ENCODE data around the gene TGFA. TPM values are rescaled to one million over a fixed set of nuclear protein-coding genes. Genes with fewer than 3 reads are reported as not detected.
A peak's percentile ranks its signal among the peaks of the same experiment; 100 is the strongest.

The TGFA gene
- total RNA-seq (2014; rRNA removed; shearing (Covaris generic)) (14.8 and 17.3 TPM in 2 replicates), polyA plus RNA-seq (2016; fragmentation: Nextera tagmentation; extraction: Ambion mirVana) (9.2 and 9.7 TPM in 2 replicates)

- Histone ChIP-seq H3K4me3 (peak within 1 kb of the TSS; percentile 75), H4K20me1 (ENCODE audit: insufficient read depth) (no peaks in the 10 kb centered on the region), H3K27ac (no peak within 1 kb of the TSS), H3K27me3 (replicated peaks; ENCODE audit: insufficient read depth) (0 out of 2 replicates have a peak, but pooled peaks cover 9% of the 10 kb centered on the region), H3K9me3 (ENCODE audit: low read depth) (no peaks in the 10 kb centered on the region), H3K36me3 (ENCODE audit: low read depth) (no peaks in the 10 kb centered on the region), H3K9me2 (ENCODE audit: insufficient read depth) (no peaks in the 10 kb centered on the region), H3K9ac (peak within 1 kb of the TSS; percentile 52), H3F3A (ENCODE audit: insufficient read depth) (0 out of 2 replicates have a peak, but pooled peaks cover 7% of the 10 kb centered on the region), H3K79me2 (ENCODE audit: insufficient read depth) (no peaks in the 10 kb centered on the region), H3K4me1 (ENCODE audit: insufficient read depth) (no peaks in the 10 kb centered on the region), H2AFZ (peak within 1 kb of the TSS; percentile 86), H3K4me2 (ENCODE audit: unreplicated experiment) (peak within 1 kb of the TSS; percentile 72)
- in situ Hi-C loops (cut with MboI): no loop called here
- 1% methylated on average over 30 to 64 of the region's 88 CpGs for WGBS, 2 experiments (ENCODE audit: low coverage in 1 of 2, low lambda C conversion rate in 2 of 2, missing lambda C conversion rate in 2 of 2)
- peak; percentile 87 for DNase-seq
- TF ChIP-seq EZH2 (IDR thresholded peaks at IDR 0.05; ENCODE audit: insufficient read depth, poor library complexity, severe bottlenecking) (no peak), EZH2phosphoT487 (IDR thresholded peaks at IDR 0.05; ENCODE audit: insufficient read depth, low read depth) (peak; percentile 42; the same call in 1 of the 2 replicates)
Observed at GRCh38 chr2:70553584-70554337, at the start of gene TGFA. TSS of gene TGFA (minus strand) at chr2:70553826. CDS start at chr2:70553767, 59 bp downstream.

- no peaks in the 10 kb centered on the region for H3K9me2 ChIP-seq (ENCODE audit: insufficient read depth)
- H4K20me1 ChIP-seq (ENCODE audit: insufficient read depth): no peaks in the 10 kb centered on the region
- no peak for TF ChIP-seq EZH2 (IDR thresholded peaks at IDR 0.05; ENCODE audit: insufficient read depth, poor library complexity, severe bottlenecking)
- TF ChIP-seq EZH2phosphoT487 (IDR thresholded peaks at IDR 0.05; ENCODE audit: insufficient read depth, low read depth): no peak
- H3F3A ChIP-seq (ENCODE audit: insufficient read depth): no peaks in the 10 kb centered on the region
- H3K4me1 ChIP-seq (ENCODE audit: insufficient read depth): peaks cover 8% of the 10 kb centered on the region; the same call in 1 of the 2 replicates
- H3K9ac ChIP-seq: no peak overlapping the region
- H3K36me3 ChIP-seq (ENCODE audit: low read depth): no peaks in the 10 kb centered on the region
- H3K27me3 ChIP-seq (replicated peaks; ENCODE audit: insufficient read depth): 0 out of 2 replicates have a peak, but pooled peaks cover 3% of the 10 kb centered on the region
- no peak for DNase-seq
- in situ Hi-C loops (cut with MboI): no loop called here
- no peak overlapping the region for H3K4me3 ChIP-seq
- H2AFZ ChIP-seq: no peak overlapping the region
- peaks cover 1% of the 10 kb centered on the region for H3K9me3 ChIP-seq (ENCODE audit: low read depth)
- H3K79me2 ChIP-seq (ENCODE audit: insufficient read depth): no peaks in the 10 kb centered on the region
- H3K27ac ChIP-seq: no peak overlapping the region
- no peak overlapping the region for H3K4me2 ChIP-seq (ENCODE audit: unreplicated experiment)
Observed at GRCh38 chr2:70603066-70603465, 49.4 kb upstream of the TGFA start.

- H3K4me2 ChIP-seq (ENCODE audit: unreplicated experiment): no peak overlapping the region
- no peak overlapping the region for H2AFZ ChIP-seq
- in situ Hi-C loops (cut with MboI): no loop called here
- no peak overlapping the region for H3K27ac ChIP-seq
- no peaks in the 10 kb centered on the region for H3K79me2 ChIP-seq (ENCODE audit: insufficient read depth)
- peaks cover 3% of the 10 kb centered on the region for H3K9me3 ChIP-seq (ENCODE audit: low read depth)
- H4K20me1 ChIP-seq (ENCODE audit: insufficient read depth): no peaks in the 10 kb centered on the region
- 6 to 7% methylated on average over 1 of the region's 1 CpG for WGBS, 2 experiments (ENCODE audit: low coverage in 1 of 2, low lambda C conversion rate in 2 of 2, missing lambda C conversion rate in 2 of 2)
- DNase-seq: no peak
- H3K27me3 ChIP-seq (replicated peaks; ENCODE audit: insufficient read depth): 0 out of 2 replicates have a peak, but pooled peaks cover 3% of the 10 kb centered on the region
- peaks cover 9% of the 10 kb centered on the region; the same call in 1 of the 2 replicates for H3K4me1 ChIP-seq (ENCODE audit: insufficient read depth)
- H3K36me3 ChIP-seq (ENCODE audit: low read depth): no peaks in the 10 kb centered on the region
- H3F3A ChIP-seq (ENCODE audit: insufficient read depth): no peaks in the 10 kb centered on the region
- H3K9me2 ChIP-seq (ENCODE audit: insufficient read depth): no peaks in the 10 kb centered on the region
- no peak for TF ChIP-seq EZH2phosphoT487 (IDR thresholded peaks at IDR 0.05; ENCODE audit: insufficient read depth, low read depth)
- TF ChIP-seq EZH2 (IDR thresholded peaks at IDR 0.05; ENCODE audit: insufficient read depth, poor library complexity, severe bottlenecking): no peak
- no peak overlapping the region for H3K4me3 ChIP-seq
- no peak overlapping the region for H3K9ac ChIP-seq
Observed at GRCh38 chr2:70598197-70598596, 44.6 kb upstream of the TGFA start.

- Histone ChIP-seq H3K79me2 (ENCODE audit: insufficient read depth) (no peaks in the 10 kb centered on the region), H3K4me3 (no peak overlapping the region), H3K36me3 (ENCODE audit: low read depth) (no peaks in the 10 kb centered on the region), H3K9me3 (ENCODE audit: low read depth) (peaks cover 3% of the 10 kb centered on the region), H3K4me2 (ENCODE audit: unreplicated experiment) (no peak overlapping the region), H4K20me1 (ENCODE audit: insufficient read depth) (no peaks in the 10 kb centered on the region), H3K27me3 (replicated peaks; ENCODE audit: insufficient read depth) (no peaks in the 10 kb centered on the region), H3K9ac (no peak overlapping the region), H2AFZ (peak overlapping the region; percentile 63), H3F3A (ENCODE audit: insufficient read depth) (no peaks in the 10 kb centered on the region), H3K4me1 (ENCODE audit: insufficient read depth) (peaks cover 9% of the 10 kb centered on the region; the same call in 1 of the 2 replicates), H3K9me2 (ENCODE audit: insufficient read depth) (no peaks in the 10 kb centered on the region), H3K27ac (no peak overlapping the region)
- 60 to 63% methylated on average over 7 of the region's 7 CpGs for WGBS, 2 experiments (ENCODE audit: low coverage in 1 of 2, low lambda C conversion rate in 2 of 2, missing lambda C conversion rate in 2 of 2)
- in situ Hi-C loops (cut with MboI): no loop called here
- no peak for TF ChIP-seq EZH2 (IDR thresholded peaks at IDR 0.05; ENCODE audit: insufficient read depth, poor library complexity, severe bottlenecking)
- no peak for TF ChIP-seq EZH2phosphoT487 (IDR thresholded peaks at IDR 0.05; ENCODE audit: insufficient read depth, low read depth)
- peak; percentile 23 for DNase-seq
Observed at GRCh38 chr2:70596739-70597138, 43.1 kb upstream of the TGFA start.
